ENCODE measurements around the gene SELENOM. TPM values are rescaled to one million over a fixed set of nuclear protein-coding genes. Genes with fewer than 3 reads are reported as not detected.

SELENOM gene
- total RNA-seq (2014; rRNA removed; shearing (Covaris generic)) = 0.24 TPM in 1 of 2 replicates, not detected in the other

- DNase-seq = peak; percentile 68 to 73
- no peaks in the 10 kb centered on the region for H3K4me1 ChIP-seq
- no peaks in the 10 kb centered on the region for H3K36me3 ChIP-seq
- H3K4me3 ChIP-seq = peak within 1 kb of the TSS; percentile 25
- H3K27ac ChIP-seq = no peak within 1 kb of the TSS
- H3K9me3 ChIP-seq (replicated peaks) = no peaks in the 10 kb centered on the region
- H3K27me3 ChIP-seq = no peaks in the 10 kb centered on the region
These were observed at the start of gene SELENOM for GRCh38 chr22:31107178-31107893. TSS of gene SELENOM (minus strand) at chr22:31107568. CDS start at chr22:31107505, 63 bp downstream.

GRCh38 chr22:31155422-31155821 is 48.1 kb upstream of the SELENOM start:
- DNase-seq = no peak
- H3K4me3 ChIP-seq = no peak overlapping the region
- H3K27me3 ChIP-seq = no peaks in the 10 kb centered on the region
- no peaks in the 10 kb centered on the region for H3K36me3 ChIP-seq
- no peak overlapping the region for H3K27ac ChIP-seq
- H3K4me1 ChIP-seq = no peaks in the 10 kb centered on the region
- H3K9me3 ChIP-seq (replicated peaks) = peaks cover 4% of the 10 kb centered on the region; the same call in 1 of the 2 replicates

GRCh38 chr22:31154975-31155374 is 47.6 kb upstream of the SELENOM start:
- Histone ChIP-seq H3K4me3 (no peak overlapping the region), H3K27me3 (no peaks in the 10 kb centered on the region), H3K4me1 (no peaks in the 10 kb centered on the region), H3K27ac (no peak overlapping the region), H3K9me3 (replicated peaks) (peaks cover 4% of the 10 kb centered on the region; the same call in 1 of the 2 replicates), H3K36me3 (no peaks in the 10 kb centered on the region)
- no peak for DNase-seq

- no peaks in the 10 kb centered on the region for H3K36me3 ChIP-seq
- DNase-seq = no peak
- H3K4me3 ChIP-seq = no peak overlapping the region
- H3K9me3 ChIP-seq (replicated peaks) = no peaks in the 10 kb centered on the region
- H3K27ac ChIP-seq = no peak overlapping the region
- no peaks in the 10 kb centered on the region for H3K4me1 ChIP-seq
- H3K27me3 ChIP-seq = no peaks in the 10 kb centered on the region
These were observed 46.0 kb upstream of the SELENOM start for GRCh38 chr22:31153357-31153756.

GRCh38 chr22:31151872-31152271 is 44.5 kb upstream of the SELENOM start:
- H3K9me3 ChIP-seq (replicated peaks) = no peaks in the 10 kb centered on the region
- H3K4me1 ChIP-seq = no peaks in the 10 kb centered on the region
- DNase-seq = no peak
- H3K36me3 ChIP-seq = no peaks in the 10 kb centered on the region
- H3K27me3 ChIP-seq = no peaks in the 10 kb centered on the region
- H3K4me3 ChIP-seq = no peak overlapping the region
- H3K27ac ChIP-seq = no peak overlapping the region

- H3K36me3 ChIP-seq = no peaks in the 10 kb centered on the region
- no peaks in the 10 kb centered on the region for H3K9me3 ChIP-seq (replicated peaks)
- H3K27me3 ChIP-seq = no peaks in the 10 kb centered on the region
- no peak overlapping the region for H3K27ac ChIP-seq
- H3K4me1 ChIP-seq = no peaks in the 10 kb centered on the region
- no peak for DNase-seq
- no peak overlapping the region for H3K4me3 ChIP-seq
These were observed 43.2 kb upstream of the SELENOM start for GRCh38 chr22:31150615-31151014.

GRCh38 chr22:31148953-31149627 is 41.7 kb upstream of the SELENOM start:
- Histone ChIP-seq H3K36me3 (no peaks in the 10 kb centered on the region), H3K4me3 (no peak overlapping the region), H3K4me1 (no peaks in the 10 kb centered on the region), H3K27me3 (no peaks in the 10 kb centered on the region), H3K9me3 (replicated peaks) (no peaks in the 10 kb centered on the region), H3K27ac (no peak overlapping the region)
- peak; percentile 70 to 79 for DNase-seq

GRCh38 chr22:31148488-31148887 is 41.1 kb upstream of the SELENOM start:
- no peaks in the 10 kb centered on the region for H3K27me3 ChIP-seq
- H3K4me3 ChIP-seq = no peak overlapping the region
- H3K36me3 ChIP-seq = no peaks in the 10 kb centered on the region
- peak in 1 of 2 experiments; percentile 9 for DNase-seq
- H3K9me3 ChIP-seq (replicated peaks) = no peaks in the 10 kb centered on the region
- H3K4me1 ChIP-seq = no peaks in the 10 kb centered on the region
- no peak overlapping the region for H3K27ac ChIP-seq

- Histone ChIP-seq H3K4me1 (no peaks in the 10 kb centered on the region), H3K27me3 (no peaks in the 10 kb centered on the region), H3K36me3 (no peaks in the 10 kb centered on the region), H3K27ac (no peak overlapping the region), H3K4me3 (no peak overlapping the region), H3K9me3 (replicated peaks) (no peaks in the 10 kb centered on the region)
- DNase-seq = no peak
These were observed 36.9 kb upstream of the SELENOM start for GRCh38 chr22:31144223-31144622.

GRCh38 chr22:31143537-31143936 is 36.2 kb upstream of the SELENOM start:
- H3K4me3 ChIP-seq = no peak overlapping the region
- no peak for DNase-seq
- no peaks in the 10 kb centered on the region for H3K9me3 ChIP-seq (replicated peaks)
- H3K36me3 ChIP-seq = no peaks in the 10 kb centered on the region
- no peaks in the 10 kb centered on the region for H3K27me3 ChIP-seq
- no peaks in the 10 kb centered on the region for H3K4me1 ChIP-seq
- H3K27ac ChIP-seq = no peak overlapping the region

GRCh38 chr22:31143038-31143437 is 35.7 kb upstream of the SELENOM start:
- no peaks in the 10 kb centered on the region for H3K4me1 ChIP-seq
- H3K27ac ChIP-seq = no peak overlapping the region
- H3K9me3 ChIP-seq (replicated peaks) = no peaks in the 10 kb centered on the region
- no peak for DNase-seq
- no peaks in the 10 kb centered on the region for H3K27me3 ChIP-seq
- H3K36me3 ChIP-seq = no peaks in the 10 kb centered on the region
- H3K4me3 ChIP-seq = no peak overlapping the region

GRCh38 chr22:31142285-31142684 is 34.9 kb upstream of the SELENOM start:
- H3K27me3 ChIP-seq = no peaks in the 10 kb centered on the region

GRCh38 chr22:31141551-31141950 is 34.2 kb upstream of the SELENOM start:
- H3K9me3 ChIP-seq (replicated peaks) = no peaks in the 10 kb centered on the region
- no peak for DNase-seq
- no peaks in the 10 kb centered on the region for H3K4me1 ChIP-seq
- H3K4me3 ChIP-seq = no peak overlapping the region
- no peak overlapping the region for H3K27ac ChIP-seq
- no peaks in the 10 kb centered on the region for H3K27me3 ChIP-seq
- H3K36me3 ChIP-seq = no peaks in the 10 kb centered on the region

More at GRCh38 chr22:31142285-31142684, 34.9 kb upstream of the SELENOM start:
- Histone ChIP-seq H3K4me3 (no peak overlapping the region), H3K9me3 (replicated peaks) (no peaks in the 10 kb centered on the region), H3K36me3 (no peaks in the 10 kb centered on the region), H3K27ac (no peak overlapping the region), H3K4me1 (no peaks in the 10 kb centered on the region)
- no peak for DNase-seq

- no peaks in the 10 kb centered on the region for H3K27me3 ChIP-seq
- no peaks in the 10 kb centered on the region for H3K36me3 ChIP-seq
- no peak overlapping the region for H3K4me3 ChIP-seq
- no peaks in the 10 kb centered on the region for H3K4me1 ChIP-seq
- no peak overlapping the region for H3K27ac ChIP-seq
- DNase-seq = no peak
- H3K9me3 ChIP-seq (replicated peaks) = no peaks in the 10 kb centered on the region
These were observed 33.4 kb upstream of the SELENOM start for GRCh38 chr22:31140746-31141145.

- H3K36me3 ChIP-seq = no peaks in the 10 kb centered on the region
- no peak within 1 kb of the TSS for H3K27ac ChIP-seq
- peak; percentile 84 to 88 for DNase-seq
- no peaks in the 10 kb centered on the region for H3K9me3 ChIP-seq (replicated peaks)
- no peaks in the 10 kb centered on the region for H3K4me1 ChIP-seq
- H3K4me3 ChIP-seq = no peak within 1 kb of the TSS
- no peaks in the 10 kb centered on the region for H3K27me3 ChIP-seq
These were observed 32.7 kb upstream of the SELENOM start, which contains the start of gene PLA2G3 for GRCh38 chr22:31139866-31140716. TSS of gene PLA2G3 (minus strand) at chr22:31140508. CDS start at chr22:31140354, 154 bp downstream.

Measured in SJCRH30 (cell line).